NAMALWA (cell line): ENCODE data around the gene H2BW2.
A peak's percentile ranks its signal among the peaks of the same experiment; 100 is the strongest.
"Not testable (repeated sequence)": the region's sequence is repeated elsewhere in the genome, so short reads cannot be mapped to it uniquely, and the experiment has no call there.

Source experiments
- DNase-seq: peaks from one replicate; pipeline ENCODE4 v3.0.0-alpha.2; 2015; ENCODE audit warnings: low spot score

Gene H2BW2

GRCh38 chrX:104039689-104040505 is at the start of gene H2BW2:
H2BW2 (plus strand) TSS chrX:104039956; CDS start chrX:104039995, 39 bp downstream.
- no peak for DNase-seq

- peak; percentile 1 for DNase-seq
These were observed 40.5 kb upstream of the H2BW2 start for GRCh38 chrX:103999234-103999633.

GRCh38 chrX:104008831-104009230 is 30.9 kb upstream of the H2BW2 start:
- DNase-seq: no peak

GRCh38 chrX:104013158-104013557 is 26.6 kb upstream of the H2BW2 start:
- no peak for DNase-seq

GRCh38 chrX:104013606-104014005 is 26.1 kb upstream of the H2BW2 start, which contains the start of gene H2BW1:
H2BW1 (minus strand) TSS chrX:104013708; CDS start chrX:104013576, 132 bp downstream.
- DNase-seq: no peak

- not testable (repeated sequence) for DNase-seq
These were observed 24.2 kb upstream of the H2BW2 start for GRCh38 chrX:104015576-104015975.

- no peak for DNase-seq
These were observed 21.6 kb upstream of the H2BW2 start for GRCh38 chrX:104018126-104018525.

- DNase-seq: no peak
These were observed 1.2 kb downstream of the H2BW2 start for GRCh38 chrX:104041003-104041402.

- no peak for DNase-seq
These were observed 5.9 kb downstream of the H2BW2 start for GRCh38 chrX:104045642-104046041.

GRCh38 chrX:104047171-104047570 is 7.4 kb downstream of the H2BW2 start:
- DNase-seq: no peak

GRCh38 chrX:104054956-104055355 is 15.2 kb downstream of the H2BW2 start:
- not testable (repeated sequence) for DNase-seq

GRCh38 chrX:104062636-104063035 is 22.9 kb downstream of the H2BW2 start:
- DNase-seq: not testable (repeated sequence)

GRCh38 chrX:104075778-104076445 is 36.2 kb downstream of the H2BW2 start, which contains the start of gene TMSB15C:
TMSB15C (minus strand) TSS chrX:104076236.
- DNase-seq: not testable (repeated sequence)

GRCh38 chrX:104077854-104078253 is 38.1 kb downstream of the H2BW2 start:
- DNase-seq: not testable (repeated sequence)

- no peak for DNase-seq
These were observed 44.3 kb downstream of the H2BW2 start for GRCh38 chrX:104084063-104084462.

GRCh38 chrX:104084534-104085277 is 45.0 kb downstream of the H2BW2 start:
- no peak for DNase-seq

- no peak for DNase-seq
These were observed 45.7 kb downstream of the H2BW2 start for GRCh38 chrX:104085477-104085876.

GRCh38 chrX:104085919-104086318 is 46.2 kb downstream of the H2BW2 start:
- DNase-seq: no peak
